Dedifferentiated amniotic fluid mesenchymal stem cell (primary cell): ENCODE results near the gene TSC22D1.

Experiments
- DNase-seq: peaks from one replicate; pipeline ENCODE4 v3.0.0-alpha.2; 2016; ENCODE audit errors: extremely low spot score

TSC22D1 gene

GRCh38 chr13:44452418-44452817, 123.7 kb downstream of the TSC22D1 start:
- no peak for DNase-seq

DNA sequence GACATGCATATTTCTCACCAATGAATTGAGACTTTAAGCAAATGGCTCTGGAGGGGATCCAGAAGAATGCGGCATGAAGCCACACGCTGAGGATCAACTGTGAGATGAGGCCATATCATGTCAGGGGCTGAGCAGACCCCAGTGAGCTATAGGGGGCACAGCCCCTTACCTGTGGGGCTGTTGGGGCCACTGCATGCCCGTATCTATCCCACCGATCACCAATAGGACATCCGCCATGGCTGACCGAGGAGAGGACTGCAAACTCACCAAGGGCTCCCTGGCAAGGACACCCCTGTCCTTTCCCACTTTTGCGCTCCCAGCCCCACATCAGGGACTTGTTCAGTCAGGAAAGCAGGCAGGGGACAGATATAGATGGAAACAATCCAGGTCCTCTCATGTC, 124.5 kb downstream of the TSC22D1 start:
- no peak for DNase-seq

- no peak for DNase-seq
Observed at GRCh38 chr13:44451126-44451525, 125.0 kb downstream of the TSC22D1 start.

DNA sequence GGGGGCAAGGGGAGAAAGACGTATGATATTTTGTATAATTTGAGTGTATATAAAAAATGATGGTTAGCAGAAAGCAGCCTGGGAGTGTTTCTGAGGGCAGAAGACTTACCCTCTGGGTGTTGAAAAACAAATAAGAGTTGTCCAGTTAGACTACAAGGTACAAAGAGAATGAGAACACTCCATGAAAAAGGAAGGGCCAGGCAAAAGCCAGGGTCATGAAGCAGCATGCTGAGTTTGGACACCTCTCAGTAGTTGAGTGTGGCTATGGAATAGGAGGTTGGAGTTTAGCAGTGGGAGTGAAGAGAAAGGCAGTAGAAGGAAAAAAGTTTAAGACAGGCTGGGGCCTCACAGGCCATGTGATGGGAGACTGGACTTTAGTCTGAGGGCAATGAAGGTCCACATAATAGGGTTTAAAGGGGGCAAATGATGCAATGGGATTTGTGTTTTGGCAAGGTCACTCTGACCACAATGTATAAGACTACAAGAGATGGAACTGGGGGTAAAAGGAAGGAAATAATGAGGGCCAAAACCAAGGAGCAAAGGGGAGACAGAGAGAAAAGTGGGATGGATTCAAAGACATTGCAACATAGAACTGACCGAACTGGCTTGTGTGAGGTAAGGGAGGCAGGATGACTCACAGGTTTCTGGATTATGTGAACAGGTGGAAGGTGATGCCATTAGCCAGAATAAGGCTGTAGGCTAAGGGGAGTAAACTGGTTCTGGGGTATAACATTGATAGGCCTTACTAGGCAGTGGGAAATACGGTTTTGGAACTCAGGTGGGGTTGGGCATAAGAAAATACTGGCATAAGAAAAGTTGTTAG, 125.9 kb downstream of the TSC22D1 start:
- DNase-seq = no peak

- DNase-seq = no peak
Observed at GRCh38 chr13:44448875-44449274, 127.3 kb downstream of the TSC22D1 start.

GRCh38 chr13:44448373-44448772, 127.8 kb downstream of the TSC22D1 start:
- no peak for DNase-seq

GRCh38 chr13:44447783-44448321, 128.3 kb downstream of the TSC22D1 start:
- no peak for DNase-seq

DNA sequence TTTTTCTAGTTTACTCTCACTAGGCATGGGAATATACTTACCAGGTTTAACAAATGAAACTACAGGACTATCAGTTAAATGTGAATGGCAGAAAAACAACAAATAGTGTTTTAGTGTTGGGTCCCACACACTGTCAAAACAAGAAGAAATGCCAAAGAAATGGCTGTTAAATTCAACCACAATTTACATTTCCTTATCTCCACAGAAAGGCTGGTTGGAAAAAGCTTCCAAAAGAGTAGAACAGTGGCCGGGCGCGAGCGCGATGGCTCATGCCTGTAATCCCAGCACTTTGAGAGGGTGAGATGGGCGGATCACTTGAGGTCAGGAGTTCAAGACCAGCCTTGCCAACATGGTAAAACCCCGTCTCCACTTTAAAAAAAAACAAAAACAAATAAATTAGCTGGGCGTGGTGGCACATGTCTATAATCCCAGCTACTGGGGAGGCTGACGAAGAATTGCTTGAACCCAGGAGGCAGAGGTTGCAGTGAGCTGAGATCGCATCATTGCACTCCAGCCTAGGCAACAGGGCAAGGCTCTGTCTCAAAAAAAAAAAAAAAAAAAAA, 136.0 kb downstream of the TSC22D1 start:
- DNase-seq = no peak

- DNase-seq = no peak
Observed at GRCh38 chr13:44439452-44440024, 136.6 kb downstream of the TSC22D1 start.

DNA sequence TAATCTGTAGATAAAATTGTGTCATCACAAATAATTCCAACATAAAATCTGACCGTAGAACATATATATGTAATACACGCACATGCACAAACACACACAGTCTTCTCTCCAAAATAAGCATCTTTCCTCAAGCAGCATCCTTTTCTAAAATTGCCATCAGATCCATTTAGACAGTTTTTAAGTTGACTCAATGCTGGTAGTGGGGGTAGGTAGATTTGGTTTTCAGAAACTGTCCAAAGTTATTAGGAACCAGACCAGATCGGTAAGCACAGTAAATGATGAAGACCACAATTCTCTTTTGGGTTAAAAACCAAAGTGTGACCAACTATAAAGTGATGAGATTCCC, 137.9 kb downstream of the TSC22D1 start:
- DNase-seq = no peak

DNA sequence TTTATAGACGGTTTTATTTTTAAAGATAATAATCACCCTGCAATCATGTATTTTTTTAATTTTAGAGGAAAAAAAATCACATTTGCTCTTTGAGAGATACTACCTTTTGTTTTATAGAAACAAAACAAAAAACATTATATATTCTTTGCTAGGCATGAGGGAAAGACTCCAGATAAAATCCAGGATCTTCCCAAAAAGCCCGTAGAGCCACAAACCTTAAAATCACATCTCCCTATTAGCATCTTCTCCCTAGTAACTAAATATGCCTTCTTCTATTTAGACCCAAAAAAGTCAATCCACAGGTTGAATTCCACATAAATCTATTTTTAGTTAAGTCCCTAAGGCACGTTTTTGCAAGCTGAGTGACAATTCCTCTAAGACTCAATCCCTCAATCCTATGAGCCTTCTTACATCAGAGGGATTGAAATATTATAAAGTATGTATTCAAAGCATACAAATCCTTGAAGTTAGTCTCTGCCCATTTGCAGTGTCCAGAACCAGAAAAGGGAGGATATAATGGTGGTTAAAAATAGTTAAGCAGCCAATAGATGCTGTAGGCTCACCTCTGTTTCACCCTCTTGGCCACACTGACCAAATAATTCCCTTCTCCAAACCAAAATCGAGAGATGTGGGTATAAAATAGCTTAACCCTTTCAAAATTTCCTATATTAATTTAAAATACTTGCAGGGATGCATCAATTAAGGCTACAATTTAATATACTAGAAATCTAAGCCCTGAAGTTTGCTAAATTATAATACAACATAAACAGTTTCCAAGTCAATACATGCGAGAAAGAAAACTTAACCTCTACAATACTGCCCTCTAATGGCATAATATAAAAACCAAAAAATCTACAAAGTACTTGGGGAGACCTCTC, 138.5 kb downstream of the TSC22D1 start:
- peak; percentile 74 for DNase-seq

- DNase-seq = peak; percentile 87
Observed at GRCh38 chr13:44436589-44437337, 139.4 kb downstream of the TSC22D1 start.

- DNase-seq = no peak
Observed at GRCh38 chr13:44435919-44436510, 140.1 kb downstream of the TSC22D1 start.

- peak; percentile 98 for DNase-seq
Observed at GRCh38 chr13:44435142-44435918, 140.8 kb downstream of the TSC22D1 start.

DNA sequence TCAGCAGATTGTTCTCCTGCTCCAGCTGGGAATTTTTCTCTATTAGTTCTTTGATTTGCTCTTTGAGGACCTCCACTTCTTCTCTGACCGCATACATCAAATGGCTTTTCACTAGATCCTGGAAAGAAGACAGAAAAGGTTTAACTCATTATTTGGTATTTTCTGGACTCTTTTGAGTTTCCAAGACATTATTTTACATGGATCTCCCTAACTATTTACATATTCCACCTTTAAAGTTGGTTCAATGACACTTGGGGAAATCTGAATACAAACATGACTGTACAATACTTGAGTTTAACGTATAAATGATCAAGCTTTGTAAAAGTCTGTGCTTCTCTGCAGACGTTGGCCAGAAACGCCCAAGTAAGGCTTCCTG, 141.4 kb downstream of the TSC22D1 start:
- no peak for DNase-seq

DNA sequence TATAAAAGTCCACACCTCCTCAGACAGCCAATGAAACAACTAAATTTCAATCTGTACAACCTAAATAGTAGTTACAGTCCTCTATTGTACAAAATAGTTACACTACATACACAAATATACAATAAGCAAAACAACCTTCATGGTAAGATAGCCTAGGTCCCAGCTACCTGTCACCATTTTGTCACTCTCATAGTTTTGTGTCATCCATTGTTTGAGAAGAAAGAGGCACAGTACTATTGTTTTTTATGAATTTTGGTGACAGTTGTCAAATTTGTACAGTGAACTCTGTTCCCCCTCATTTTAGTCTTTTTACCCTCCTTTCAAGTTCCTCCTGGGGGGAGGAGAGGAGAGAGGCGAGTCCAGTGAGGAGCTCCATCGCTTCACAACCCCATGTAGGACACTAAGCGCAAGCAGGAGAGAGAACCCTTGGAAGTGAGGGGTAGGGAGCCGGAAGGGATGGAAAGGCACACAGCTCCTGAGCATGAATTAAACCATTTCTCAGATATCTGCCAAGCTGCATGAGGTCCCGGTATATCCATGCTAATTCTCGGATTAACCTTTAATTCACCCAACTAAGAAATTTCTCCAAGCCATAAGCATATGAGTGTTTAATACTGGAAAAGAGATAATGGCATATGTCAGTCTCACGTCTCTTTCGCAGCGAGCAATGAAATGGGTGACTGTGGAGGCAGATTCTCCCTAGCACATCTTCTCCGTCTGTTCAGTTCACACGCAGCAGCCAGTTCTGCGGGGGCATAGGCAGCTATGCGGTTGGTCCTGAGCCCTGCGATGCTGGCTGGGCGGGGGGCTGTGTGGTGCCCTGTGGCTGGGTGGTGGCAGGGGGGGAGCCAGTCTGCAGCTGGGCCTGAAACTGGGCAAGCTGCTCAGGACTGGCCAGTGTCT, 142.0 kb downstream of the TSC22D1 start:
- no peak for DNase-seq

- no peak for DNase-seq
Observed at GRCh38 chr13:44432650-44433049, 143.5 kb downstream of the TSC22D1 start.

GRCh38 chr13:44431150-44431549, 145.0 kb downstream of the TSC22D1 start:
- no peak for DNase-seq

DNA sequence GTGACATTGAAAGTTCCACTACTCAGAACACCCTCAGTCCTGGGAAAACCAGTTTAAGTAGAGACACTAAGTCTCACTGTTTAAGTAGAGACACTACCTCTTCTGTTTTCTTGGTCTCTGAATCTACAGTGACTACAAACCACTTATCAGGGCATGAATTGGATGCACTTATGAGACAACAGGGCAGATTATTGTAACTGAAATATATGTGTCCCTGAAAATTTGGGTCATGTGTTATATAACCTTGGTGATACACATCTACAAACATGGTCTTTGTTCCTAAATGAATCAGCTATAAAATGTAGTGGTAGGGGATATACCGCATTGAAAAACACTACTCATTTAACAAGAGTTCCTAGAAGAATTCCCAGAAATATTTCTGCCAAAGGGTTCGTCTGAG, 146.8 kb downstream of the TSC22D1 start:
- DNase-seq = no peak
